Measurements from ENCODE around the gene TUB. TPM values are rescaled to one million over a fixed set of nuclear protein-coding genes. Genes with fewer than 3 reads are reported as not detected.

Gene TUB
- 10 to 100 TPM in 3 of 4 donors, 1 to 10 TPM in 1; 8.9 to 24.4 (median 12.6) TPM for total RNA-seq

- no peak for TF ChIP-seq CTCF (IDR thresholded peaks at IDR 0.05)
- ATAC-seq (ENCODE audit: low FRiP score) (peak; percentile 50), DNase-seq (ENCODE audit: low spot score) (no peak)
Measured at GRCh38 chr11:8080674-8081590, at the start of gene TUB. TSS of gene TUB (plus strand) at chr11:8081211. CDS start at chr11:8081511, 300 bp downstream.

GRCh38 chr11:8031248-8032115 is 49.5 kb upstream of the TUB start:
- TF ChIP-seq CTCF (IDR thresholded peaks at IDR 0.05): no peak
- ATAC-seq (ENCODE audit: low FRiP score) (no peak), DNase-seq (ENCODE audit: low spot score) (no peak)

- DNase-seq (ENCODE audit: low spot score): no peak
- no peak for TF ChIP-seq CTCF (IDR thresholded peaks at IDR 0.05)
- ATAC-seq (ENCODE audit: low FRiP score): no peak
Measured at GRCh38 chr11:8032122-8032521, 48.9 kb upstream of the TUB start.

GRCh38 chr11:8032576-8033304 is 48.3 kb upstream of the TUB start:
- DNase-seq (ENCODE audit: low spot score) (no peak), ATAC-seq (ENCODE audit: low FRiP score) (no peak)
- peak in 1 of 3 donors; percentile 22 for TF ChIP-seq CTCF (IDR thresholded peaks at IDR 0.05)

GRCh38 chr11:8033305-8034105 is 47.5 kb upstream of the TUB start:
- peak in 1 of 3 donors; percentile 10 for TF ChIP-seq CTCF (IDR thresholded peaks at IDR 0.05)
- DNase-seq (ENCODE audit: low spot score): peak; percentile 50

GRCh38 chr11:8034106-8034585 is 46.9 kb upstream of the TUB start:
- TF ChIP-seq CTCF (IDR thresholded peaks at IDR 0.05): no peak
- no peak for DNase-seq (ENCODE audit: low spot score)
- ATAC-seq (ENCODE audit: low FRiP score): no peak

More at GRCh38 chr11:8033305-8034105, 47.5 kb upstream of the TUB start:
- peak; percentile 68 for ATAC-seq (ENCODE audit: low FRiP score)

All from omental fat pad (tissue), 4 donors.